HEK293 (cell line): ENCODE data around the gene ERGIC1.

Experiments used
- CTCF ChIA-PET: fragments of 350-600 bp; formaldehyde crosslinking; extraction: SDS; loops from one replicate; lab custom pipeline; 2021; ENCODE audit warnings: antibody characterized with exemption; lab: Yijun Ruan, JAX
- POLR2A ChIA-PET: fragments of 300-600 bp; formaldehyde crosslinking; extraction: SDS; loops from one replicate; lab custom pipeline; 2020; ENCODE audit warnings: antibody characterized with exemption, inconsistent platforms; lab: Yijun Ruan, JAX
- H3K27ac ChIP-seq: fragments of 200-500 bp; sonication (Bioruptor generic); 2 replicates; pipeline ENCODE4 v1.5.1; 2014; ENCODE audit warnings: low read depth, low read length, control low read depth, inconsistent platforms; ENCODE audit errors: extremely low read depth
- H3K36me3 ChIP-seq, 2 experiments: fragments of 200-500 bp in 1 of 2; sonication (Bioruptor generic) in 1 of 2; 1 replicate in 1 of 2; 2 replicates in 1 of 2; pipeline ENCODE4 v1.5.1; 2014 to 2017; ENCODE audit warnings: inconsistent platforms in 2 of 2, low read length in 2 of 2; ENCODE audit not compliant: control insufficient read depth in 2 of 2, insufficient read depth in 1 of 2
- H3K4me1 ChIP-seq: fragments of 200-500 bp; sonication (Bioruptor generic); 2 replicates; pipeline ENCODE4 v1.5.1; 2014; ENCODE audit warnings: mild to moderate bottlenecking, low read length, inconsistent platforms; ENCODE audit not compliant: control insufficient read depth, insufficient read depth
- H3K4me3 ChIP-seq: 2 replicates; pipeline ENCODE4 v1.5.1; 2011; ENCODE audit warnings: low read depth, mild to moderate bottlenecking, control low read depth, low read length, moderate library complexity
- H3K9me3 ChIP-seq: fragments of 200-500 bp; sonication (Bioruptor generic); 2 replicates; pipeline ENCODE4 v1.5.1; 2014; ENCODE audit warnings: low read depth, low read length, inconsistent platforms; ENCODE audit not compliant: control insufficient read depth, insufficient read depth
- BCL11B ChIP-seq: fragments of 450-650 bp; formaldehyde crosslinking; IDR thresholded peaks from 2 replicates; pipeline ENCODE4 v1.5.1; 2016; ENCODE audit warnings: low read depth, missing biosample characterization, missing genetic modification characterization
- HOXD13 ChIP-seq: sonication (generic); formaldehyde crosslinking; IDR thresholded peaks from 2 replicates; pipeline ENCODE4 v1.8.0; 2022; ENCODE audit warnings: missing genetic modification reagents, borderline replicate concordance
- KLF7 ChIP-seq: fragments of 450-650 bp; formaldehyde crosslinking; IDR thresholded peaks from 2 replicates; pipeline ENCODE4 v1.5.1; 2016; ENCODE audit warnings: missing biosample characterization, missing genetic modification characterization, borderline replicate concordance
- PRDM6 ChIP-seq: fragments of 450-650 bp; formaldehyde crosslinking; IDR thresholded peaks from 2 replicates; pipeline ENCODE4 v1.5.1; 2017; ENCODE audit warnings: missing biosample characterization, missing genetic modification characterization
- REPIN1 ChIP-seq: fragments of 450-650 bp; formaldehyde crosslinking; IDR thresholded peaks from 2 replicates; pipeline ENCODE4 v1.5.1; 2017; ENCODE audit warnings: missing biosample characterization, missing genetic modification characterization, low read depth
- SP3 ChIP-seq: fragments of 450-650 bp; formaldehyde crosslinking; IDR thresholded peaks from 2 replicates; pipeline ENCODE4 v1.5.1; 2016; ENCODE audit warnings: missing biosample characterization, missing genetic modification characterization
- WT1 ChIP-seq: fragments of 450-650 bp; formaldehyde crosslinking; IDR thresholded peaks from 2 replicates; pipeline ENCODE4 v1.5.1; 2016; ENCODE audit warnings: missing biosample characterization, missing genetic modification characterization
- ZBTB1 ChIP-seq: fragments of 450-650 bp; formaldehyde crosslinking; IDR thresholded peaks from 2 replicates; pipeline ENCODE4 v1.5.1; 2016; ENCODE audit warnings: missing biosample characterization, missing genetic modification characterization
- ZBTB17 ChIP-seq: fragments of 450-650 bp; formaldehyde crosslinking; IDR thresholded peaks from 2 replicates; pipeline ENCODE4 v1.5.1; 2016; ENCODE audit warnings: missing biosample characterization, missing genetic modification characterization
- ZNF121 ChIP-seq: fragments of 450-650 bp; formaldehyde crosslinking; IDR thresholded peaks from 2 replicates; pipeline ENCODE4 v1.5.1; 2016; ENCODE audit warnings: missing biosample characterization, missing genetic modification characterization
- ZNF175 ChIP-seq: fragments of 450-650 bp; formaldehyde crosslinking; IDR thresholded peaks from 2 replicates; pipeline ENCODE4 v1.5.1; 2016; ENCODE audit warnings: missing biosample characterization, missing genetic modification characterization
- ZNF2 ChIP-seq: fragments of 450-650 bp; formaldehyde crosslinking; IDR thresholded peaks from 2 replicates; pipeline ENCODE4 v1.5.1; 2016; ENCODE audit warnings: missing biosample characterization, missing genetic modification characterization
- ZNF24 ChIP-seq: fragments of 450-650 bp; formaldehyde crosslinking; IDR thresholded peaks from 2 replicates; pipeline ENCODE4 v1.5.1; 2016; ENCODE audit warnings: missing biosample characterization, missing genetic modification characterization
- ZNF26 ChIP-seq: fragments of 450-650 bp; formaldehyde crosslinking; IDR thresholded peaks from 2 replicates; pipeline ENCODE4 v1.5.1; 2016; ENCODE audit warnings: missing biosample characterization, missing genetic modification characterization
- ZNF354C ChIP-seq: fragments of 450-650 bp; formaldehyde crosslinking; IDR thresholded peaks from 2 replicates; pipeline ENCODE4 v1.5.1; 2016; ENCODE audit warnings: missing biosample characterization, missing genetic modification characterization, low read depth, borderline replicate concordance
- ZNF362 ChIP-seq: fragments of 450-650 bp; formaldehyde crosslinking; IDR thresholded peaks from 2 replicates; pipeline ENCODE4 v1.5.1; 2016; ENCODE audit warnings: missing biosample characterization, missing genetic modification characterization
- ZNF391 ChIP-seq: fragments of 450-650 bp; formaldehyde crosslinking; IDR thresholded peaks from 2 replicates; pipeline ENCODE4 v1.5.1; 2016; ENCODE audit warnings: low read depth, missing biosample characterization, missing genetic modification characterization, borderline replicate concordance
- ZNF433 ChIP-seq: fragments of 450-650 bp; formaldehyde crosslinking; IDR thresholded peaks from 2 replicates; pipeline ENCODE4 v1.5.1; 2016; ENCODE audit warnings: missing biosample characterization, missing genetic modification characterization, low read depth
- ZNF501 ChIP-seq: fragments of 450-650 bp; formaldehyde crosslinking; IDR thresholded peaks from 2 replicates; pipeline ENCODE4 v1.5.1; 2016; ENCODE audit warnings: missing biosample characterization, missing genetic modification characterization
- ZNF549 ChIP-seq: fragments of 450-650 bp; IDR thresholded peaks from 2 replicates; pipeline ENCODE4 v1.5.1; 2018; ENCODE audit warnings: missing biosample characterization, missing genetic modification characterization, mild to moderate bottlenecking, inconsistent platforms, moderate library complexity
- ZNF558 ChIP-seq: fragments of 450-650 bp; formaldehyde crosslinking; IDR thresholded peaks from 2 replicates; pipeline ENCODE4 v1.5.1; 2016; ENCODE audit warnings: missing biosample characterization, missing genetic modification characterization
- ZNF561 ChIP-seq: fragments of 450-650 bp; IDR thresholded peaks from 2 replicates; pipeline ENCODE4 v1.5.1; 2018; ENCODE audit warnings: missing biosample characterization, missing genetic modification characterization, borderline replicate concordance
- ZNF785 ChIP-seq: fragments of 450-650 bp; formaldehyde crosslinking; IDR thresholded peaks from 2 replicates; pipeline ENCODE4 v1.5.1; 2016; ENCODE audit warnings: missing biosample characterization, missing genetic modification characterization
- ZSCAN16 ChIP-seq: fragments of 450-650 bp; formaldehyde crosslinking; IDR thresholded peaks from 2 replicates; pipeline ENCODE4 v1.5.1; 2016; ENCODE audit warnings: missing biosample characterization, missing genetic modification characterization

Gene ERGIC1

GRCh38 chr5:172956228-172956627 lies 122.2 kb downstream of the ERGIC1 start:
- Histone ChIP-seq H3K36me3 (peaks cover 0 to 15% of the 10 kb centered on the region in 2 experiments; a peak in 1 of 3 replicates), H3K27ac (no peak overlapping the region), H3K4me1 (peaks cover 2% of the 10 kb centered on the region; the same call in 1 of the 2 replicates), H3K9me3 (no peaks in the 10 kb centered on the region), H3K4me3 (no peak overlapping the region)
- TF ChIP-seq ZNF561 (tag by site-specific recombination) (no peak), KLF7 (tag by site-specific recombination) (no peak), REPIN1 (tag by site-specific recombination) (no peak), HOXD13 (CRISPR knock-in tag) (no peak), ZBTB17 (tag by site-specific recombination) (no peak), ZNF2 (tag by site-specific recombination) (no peak), ZBTB1 (tag by site-specific recombination) (no peak), ZNF26 (tag by site-specific recombination) (no peak), ZNF391 (tag by site-specific recombination) (no peak), ZNF354C (tag by site-specific recombination) (no peak), ZNF501 (tag by site-specific recombination) (no peak), PRDM6 (tag by site-specific recombination) (no peak), WT1 (no peak), ZNF121 (tag by site-specific recombination) (no peak), ZSCAN16 (no peak), ZNF433 (tag by site-specific recombination) (no peak), BCL11B (tag by site-specific recombination) (no peak), ZNF558 (no peak)
- POLR2A ChIA-PET = no interaction called here
- CTCF ChIA-PET = no interaction called here

GRCh38 chr5:172956936-172957335 lies 122.9 kb downstream of the ERGIC1 start:
- CTCF ChIA-PET = interaction anchor here (1.2 kb wide), 1 partner anchor 18 kb away, joined by 3 read pairs; no protein-coding TSS in a partner anchor
- Histone ChIP-seq H3K27ac (no peak overlapping the region), H3K4me1 (peaks cover 2% of the 10 kb centered on the region; the same call in 1 of the 2 replicates), H3K36me3 (peaks cover 0 to 15% of the 10 kb centered on the region in 2 experiments; a peak in 1 of 3 replicates), H3K4me3 (no peak overlapping the region), H3K9me3 (no peaks in the 10 kb centered on the region)
- POLR2A ChIA-PET = no interaction called here
- TF ChIP-seq ZNF785 (tag by site-specific recombination) = no peak
- no peak for TF ChIP-seq SP3 (tag by site-specific recombination)
- TF ChIP-seq ZNF549 = no peak

GRCh38 chr5:172957458-172957857 lies 123.4 kb downstream of the ERGIC1 start:
- CTCF ChIA-PET = interaction anchor here (1.2 kb wide), 1 partner anchor 18 kb away, joined by 3 read pairs; no protein-coding TSS in a partner anchor
- TF ChIP-seq ZNF175 (tag by site-specific recombination) (no peak), ZNF362 (tag by site-specific recombination) (no peak), ZNF24 (tag by site-specific recombination) (peak; percentile 79; the same call in 1 of the 2 replicates)
- peaks cover 0 to 17% of the 10 kb centered on the region in 2 experiments; a peak in 1 of 3 replicates for H3K36me3 ChIP-seq
- POLR2A ChIA-PET = no interaction called here
- H3K4me1 ChIP-seq = peaks cover 2% of the 10 kb centered on the region; the same call in 1 of the 2 replicates
- no peak overlapping the region for H3K27ac ChIP-seq
- H3K9me3 ChIP-seq = no peaks in the 10 kb centered on the region
- H3K4me3 ChIP-seq = no peak overlapping the region
